ENCODE results near the gene ATP13A2. TPM values are rescaled to one million over a fixed set of nuclear protein-coding genes. Genes with fewer than 3 reads are reported as not detected.
"Not testable (repeated sequence)": the region's sequence is repeated elsewhere in the genome, so short reads cannot be mapped to it uniquely, and the experiment has no call there.

ATP13A2 gene
- total RNA-seq, 1 donor: 40.2 TPM

- DNase-seq (ENCODE audit: low read depth): no peak
- no peak overlapping the region for H3K4me3 ChIP-seq (ENCODE audit: low read depth, low read length)
- TF ChIP-seq, protein P1, sequence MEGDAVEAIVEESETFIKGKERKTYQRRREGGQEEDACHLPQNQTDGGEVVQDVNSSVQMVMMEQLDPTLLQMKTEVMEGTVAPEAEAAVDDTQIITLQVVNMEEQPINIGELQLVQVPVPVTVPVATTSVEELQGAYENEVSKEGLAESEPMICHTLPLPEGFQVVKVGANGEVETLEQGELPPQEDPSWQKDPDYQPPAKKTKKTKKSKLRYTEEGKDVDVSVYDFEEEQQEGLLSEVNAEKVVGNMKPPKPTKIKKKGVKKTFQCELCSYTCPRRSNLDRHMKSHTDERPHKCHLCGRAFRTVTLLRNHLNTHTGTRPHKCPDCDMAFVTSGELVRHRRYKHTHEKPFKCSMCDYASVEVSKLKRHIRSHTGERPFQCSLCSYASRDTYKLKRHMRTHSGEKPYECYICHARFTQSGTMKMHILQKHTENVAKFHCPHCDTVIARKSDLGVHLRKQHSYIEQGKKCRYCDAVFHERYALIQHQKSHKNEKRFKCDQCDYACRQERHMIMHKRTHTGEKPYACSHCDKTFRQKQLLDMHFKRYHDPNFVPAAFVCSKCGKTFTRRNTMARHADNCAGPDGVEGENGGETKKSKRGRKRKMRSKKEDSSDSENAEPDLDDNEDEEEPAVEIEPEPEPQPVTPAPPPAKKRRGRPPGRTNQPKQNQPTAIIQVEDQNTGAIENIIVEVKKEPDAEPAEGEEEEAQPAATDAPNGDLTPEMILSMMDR (IDR thresholded peaks at IDR 0.05; ENCODE audit: insufficient read depth, low read depth, low read length): no peak
These were observed 67.7 kb downstream of the ATP13A2 start for GRCh38 chr1:16944038-16944437.

GRCh38 chr1:16939386-16940180 is 72.1 kb downstream of the ATP13A2 start:
- peak overlapping the region; percentile 58 for H3K4me3 ChIP-seq (ENCODE audit: low read depth, low read length)
- not testable (repeated sequence) for DNase-seq (ENCODE audit: low read depth)

- H3K4me3 ChIP-seq (ENCODE audit: low read depth, low read length): peak overlapping the region; percentile 35
- DNase-seq (ENCODE audit: low read depth): no peak
- TF ChIP-seq, protein P1 (IDR thresholded peaks at IDR 0.05; ENCODE audit: insufficient read depth, low read depth, low read length): no peak
These were observed 73.1 kb downstream of the ATP13A2 start for GRCh38 chr1:16938351-16939321.

- H3K4me3 ChIP-seq (ENCODE audit: low read depth, low read length); DNase-seq (ENCODE audit: low read depth): not testable (repeated sequence)
These were observed 75.1 kb downstream of the ATP13A2 start for GRCh38 chr1:16936580-16936979.

Other genes with a start within 250 kb of the ATP13A2 start
- gene RNU1-2, start 115.9 kb downstream of the ATP13A2 start, total RNA-seq: under 0.01 TPM in 1 of 2 replicates, not detected in the other
- 13.8 and 22.2 TPM in 2 replicates for gene CROCC, start 90.0 kb downstream of the ATP13A2 start, total RNA-seq
- gene MFAP2, start 31.3 kb downstream of the ATP13A2 start, total RNA-seq: 33.2 and 70.2 TPM in 2 replicates
- 123 and 129 TPM in 2 replicates for gene SDHB, start 42.1 kb upstream of the ATP13A2 start, total RNA-seq
- under 0.01 and 0.43 TPM in 2 replicates for gene PADI2, start 107.5 kb upstream of the ATP13A2 start, total RNA-seq
- 0.43 and 0.64 TPM in 2 replicates for gene PADI1, start 193.2 kb upstream of the ATP13A2 start, total RNA-seq
- gene PADI3, start 237.2 kb upstream of the ATP13A2 start, total RNA-seq: under 0.01 TPM in 1 of 2 replicates, not detected in the other